ENCODE data around the gene NACA2.

DNA sequence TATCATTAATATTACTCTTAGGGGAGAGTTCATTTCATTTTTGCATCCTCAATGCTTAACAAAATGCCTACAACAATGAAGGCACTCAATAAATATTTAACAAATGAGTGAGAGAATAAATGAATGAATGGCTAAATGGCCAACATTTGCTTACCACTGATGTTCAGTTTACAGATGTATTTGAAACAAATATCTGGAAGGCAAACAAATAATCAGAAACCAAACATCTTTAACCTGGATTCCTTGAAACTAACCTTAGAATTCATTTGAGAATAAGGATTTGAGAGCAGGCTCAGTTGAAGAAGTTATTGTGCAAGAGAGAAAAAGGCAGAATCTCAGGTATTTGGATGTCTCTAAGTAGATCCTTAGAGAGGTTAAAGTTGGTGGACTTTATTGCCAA, 8.4 kb downstream of the NACA2 start:
- TF ChIP-seq, protein P1, sequence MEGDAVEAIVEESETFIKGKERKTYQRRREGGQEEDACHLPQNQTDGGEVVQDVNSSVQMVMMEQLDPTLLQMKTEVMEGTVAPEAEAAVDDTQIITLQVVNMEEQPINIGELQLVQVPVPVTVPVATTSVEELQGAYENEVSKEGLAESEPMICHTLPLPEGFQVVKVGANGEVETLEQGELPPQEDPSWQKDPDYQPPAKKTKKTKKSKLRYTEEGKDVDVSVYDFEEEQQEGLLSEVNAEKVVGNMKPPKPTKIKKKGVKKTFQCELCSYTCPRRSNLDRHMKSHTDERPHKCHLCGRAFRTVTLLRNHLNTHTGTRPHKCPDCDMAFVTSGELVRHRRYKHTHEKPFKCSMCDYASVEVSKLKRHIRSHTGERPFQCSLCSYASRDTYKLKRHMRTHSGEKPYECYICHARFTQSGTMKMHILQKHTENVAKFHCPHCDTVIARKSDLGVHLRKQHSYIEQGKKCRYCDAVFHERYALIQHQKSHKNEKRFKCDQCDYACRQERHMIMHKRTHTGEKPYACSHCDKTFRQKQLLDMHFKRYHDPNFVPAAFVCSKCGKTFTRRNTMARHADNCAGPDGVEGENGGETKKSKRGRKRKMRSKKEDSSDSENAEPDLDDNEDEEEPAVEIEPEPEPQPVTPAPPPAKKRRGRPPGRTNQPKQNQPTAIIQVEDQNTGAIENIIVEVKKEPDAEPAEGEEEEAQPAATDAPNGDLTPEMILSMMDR (IDR thresholded peaks at IDR 0.05), result no peak
- no peak for TF ChIP-seq POLR2AphosphoS5 (IDR thresholded peaks at IDR 0.05)
